ENCODE results near the gene UBR4.
"Not testable (repeated sequence)": the region's sequence is repeated elsewhere in the genome, so short reads cannot be mapped to it uniquely, and the experiment has no call there.

UBR4 gene

GRCh38 chr1:19209990-19210771, at the start of gene UBR4:
TSS of gene UBR4 (minus strand) at chr1:19210266. CDS start at chr1:19210248, 18 bp downstream.
- in situ Hi-C loops (cut with MboI; ENCODE audit: low sequenced_read_pairs): no loop called here

DNA sequence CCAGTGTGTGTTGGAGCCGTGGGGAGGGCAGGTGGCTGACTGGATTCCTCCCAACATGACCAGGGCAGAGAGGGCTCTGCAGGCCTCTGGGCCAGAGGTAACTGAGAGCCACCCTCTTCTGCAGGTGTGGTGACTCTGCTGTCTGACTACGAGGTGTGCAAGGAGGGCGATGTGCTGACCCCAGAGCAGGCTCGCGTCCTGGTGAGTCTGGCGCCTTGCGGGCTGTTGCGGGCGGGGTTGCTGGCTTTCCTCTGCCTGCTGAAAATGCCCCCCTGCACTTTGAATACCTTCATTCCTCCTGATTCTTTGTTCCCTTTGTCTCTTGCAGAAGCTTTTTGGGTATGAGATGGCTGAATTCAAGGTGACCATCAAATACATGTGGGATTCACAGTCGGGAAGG, 48.3 kb upstream of the UBR4 start:
- in situ Hi-C loops (cut with MboI; ENCODE audit: low sequenced_read_pairs): no loop called here

DNA sequence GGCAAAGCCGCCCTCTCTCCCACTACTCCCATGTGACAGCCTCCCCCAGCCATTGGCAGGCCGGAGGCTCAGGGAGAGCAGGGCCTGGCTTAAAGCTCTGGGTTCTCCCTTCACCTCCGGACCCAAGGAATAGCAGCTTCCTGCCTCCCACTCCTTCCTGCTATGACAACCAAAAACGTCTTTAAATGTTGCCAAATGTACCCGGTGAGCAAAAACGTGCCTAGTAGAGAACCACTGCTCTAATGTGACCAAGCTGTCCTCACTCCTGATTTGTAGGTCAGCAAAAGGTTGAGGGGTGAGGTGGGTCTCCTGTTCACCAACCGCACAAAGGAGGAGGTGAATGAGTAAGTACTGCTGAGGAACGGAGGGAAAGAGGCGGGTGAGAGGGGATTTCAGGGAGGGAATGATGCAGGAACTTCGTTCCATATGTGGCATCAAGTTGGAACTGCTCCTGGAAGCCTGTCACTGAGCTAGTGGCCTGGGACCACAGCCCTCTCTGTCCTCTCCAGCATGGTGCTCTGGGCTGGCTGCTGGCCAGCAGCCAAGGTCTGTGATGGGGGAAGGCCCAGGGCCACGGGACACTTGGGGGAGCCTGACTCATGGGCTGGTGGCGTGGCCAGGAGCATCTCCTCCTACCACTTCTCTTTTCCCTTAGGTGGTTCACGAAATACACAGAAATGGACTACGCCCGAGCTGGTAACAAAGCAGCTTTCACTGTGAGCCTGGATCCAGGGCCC, 47.3 kb upstream of the UBR4 start:
- in situ Hi-C loops (cut with MboI; ENCODE audit: low sequenced_read_pairs): no loop called here

DNA sequence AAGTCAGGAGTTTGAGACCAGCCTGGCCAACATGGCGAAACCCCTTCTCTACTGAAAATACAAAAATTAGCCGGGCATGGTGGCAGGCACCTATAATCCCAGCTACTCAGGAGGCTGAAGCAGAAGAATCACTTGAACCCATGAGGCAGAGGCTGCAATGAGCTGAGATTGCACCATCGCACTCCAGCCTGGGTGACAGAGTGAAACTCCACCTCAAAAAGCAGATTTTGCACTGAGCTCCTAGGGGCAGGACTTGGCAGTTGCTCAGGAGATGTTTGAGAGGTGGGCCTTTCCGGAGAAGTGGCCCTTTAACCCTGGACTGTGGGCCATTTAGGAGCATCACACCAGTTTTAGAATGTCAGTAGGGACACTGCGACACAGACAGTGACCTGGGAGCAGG, 46.2 kb upstream of the UBR4 start:
- in situ Hi-C loops (cut with MboI; ENCODE audit: low sequenced_read_pairs): not testable (repeated sequence)

DNA sequence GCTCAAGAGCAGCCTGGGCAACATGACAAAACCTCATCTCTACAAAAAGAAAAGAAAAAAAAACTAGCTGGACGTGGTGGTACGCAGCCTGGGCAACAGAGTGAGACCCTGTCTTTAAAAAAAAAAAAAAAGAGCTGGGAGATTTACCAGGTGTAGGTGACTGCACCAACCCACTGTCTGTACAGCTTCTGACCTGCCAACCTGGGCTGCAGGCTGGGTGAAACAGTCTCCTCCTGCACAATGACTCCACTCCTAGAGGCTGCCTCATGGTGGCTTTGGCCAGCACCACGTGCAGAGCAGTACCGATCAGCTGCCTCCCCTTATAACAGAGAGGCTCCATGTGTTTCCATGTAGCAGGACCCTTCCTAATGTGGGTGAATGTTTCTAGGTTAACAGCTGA, 45.2 kb upstream of the UBR4 start:
- in situ Hi-C loops (cut with MboI; ENCODE audit: low sequenced_read_pairs): no loop called here

- in situ Hi-C loops (cut with MboI; ENCODE audit: low sequenced_read_pairs): no loop called here
Measured at GRCh38 chr1:19254416-19254815, 44.4 kb upstream of the UBR4 start.

GRCh38 chr1:19251305-19252196, 41.5 kb upstream of the UBR4 start, which contains the start of the genes EMC1 and MRTO4:
TSS of gene EMC1 (minus strand) at chr1:19251524. CDS start at chr1:19251509, 15 bp downstream.
TSS of gene MRTO4 (plus strand) at chr1:19251805. CDS start at chr1:19251836, 31 bp downstream.
- in situ Hi-C loops (cut with MboI; ENCODE audit: low sequenced_read_pairs): no loop called here

- in situ Hi-C loops (cut with MboI; ENCODE audit: low sequenced_read_pairs): no loop called here
Measured at GRCh38 chr1:19250629-19251304, 40.7 kb upstream of the UBR4 start.

- in situ Hi-C loops (cut with MboI; ENCODE audit: low sequenced_read_pairs): no loop called here
Measured at GRCh38 chr1:19240673-19241538, 30.8 kb upstream of the UBR4 start.

DNA sequence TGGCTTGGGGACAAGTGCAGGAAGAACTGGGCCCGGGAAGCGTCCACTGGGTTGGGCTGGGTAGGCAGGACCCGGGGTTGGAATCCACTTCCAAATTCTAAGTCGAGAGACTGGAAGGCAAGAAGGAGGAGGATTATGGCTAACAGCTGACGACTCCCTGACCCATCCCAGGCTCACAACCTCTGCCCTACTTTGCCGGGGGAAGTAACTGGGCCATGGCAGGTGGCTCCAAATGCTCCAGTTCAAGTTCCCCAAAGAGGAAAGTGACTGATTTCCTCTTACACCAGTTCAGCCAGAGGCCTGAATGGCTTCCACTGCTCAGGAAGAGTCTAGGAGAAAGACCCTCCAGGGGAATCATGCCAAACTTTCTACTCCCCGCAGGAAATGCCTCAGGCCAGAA, 29.8 kb upstream of the UBR4 start:
- in situ Hi-C loops (cut with MboI; ENCODE audit: low sequenced_read_pairs): no loop called here

GRCh38 chr1:19234224-19234623, 24.2 kb upstream of the UBR4 start:
- in situ Hi-C loops (cut with MboI; ENCODE audit: low sequenced_read_pairs): no loop called here

- in situ Hi-C loops (cut with MboI; ENCODE audit: low sequenced_read_pairs): no loop called here
Measured at GRCh38 chr1:19232524-19232846, 22.4 kb upstream of the UBR4 start.

DNA sequence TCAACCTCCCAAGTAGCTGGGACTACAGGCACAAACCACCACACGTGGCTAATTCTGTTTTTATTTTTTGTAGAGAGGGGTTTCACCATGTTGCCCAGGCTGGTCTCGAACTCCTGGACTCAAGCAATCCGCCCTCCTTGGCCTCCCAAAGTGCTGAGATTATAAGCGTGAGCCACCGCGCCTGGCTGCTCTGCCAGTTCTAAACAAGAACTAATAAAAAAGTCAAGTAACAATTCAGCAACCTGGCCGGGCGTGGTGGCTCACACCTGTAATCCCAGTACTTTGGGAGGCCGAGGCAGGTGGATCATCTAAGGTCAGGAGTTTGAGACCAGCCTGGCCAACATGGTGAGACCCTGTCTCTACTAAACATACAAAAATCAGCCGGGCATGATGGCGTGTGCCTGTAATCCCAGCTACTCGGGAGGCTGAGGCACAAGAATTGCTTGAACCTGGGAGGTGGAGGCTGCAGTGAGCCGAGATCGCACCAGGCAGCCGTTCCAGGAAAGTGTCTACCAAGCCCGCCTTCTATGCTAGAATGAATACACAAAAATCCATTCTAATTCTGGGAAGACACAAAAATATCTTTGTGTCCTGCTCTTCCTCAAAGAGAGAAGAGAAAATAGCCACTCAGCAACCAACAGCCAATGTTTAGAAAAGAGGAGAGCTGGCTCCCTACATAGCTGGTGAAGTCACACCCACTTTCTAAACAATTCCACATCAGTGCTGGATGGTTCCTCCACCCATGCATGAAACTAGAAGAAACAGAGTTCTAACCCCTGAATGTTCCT, 21.9 kb upstream of the UBR4 start:
- in situ Hi-C loops (cut with MboI; ENCODE audit: low sequenced_read_pairs): not testable (repeated sequence)

DNA sequence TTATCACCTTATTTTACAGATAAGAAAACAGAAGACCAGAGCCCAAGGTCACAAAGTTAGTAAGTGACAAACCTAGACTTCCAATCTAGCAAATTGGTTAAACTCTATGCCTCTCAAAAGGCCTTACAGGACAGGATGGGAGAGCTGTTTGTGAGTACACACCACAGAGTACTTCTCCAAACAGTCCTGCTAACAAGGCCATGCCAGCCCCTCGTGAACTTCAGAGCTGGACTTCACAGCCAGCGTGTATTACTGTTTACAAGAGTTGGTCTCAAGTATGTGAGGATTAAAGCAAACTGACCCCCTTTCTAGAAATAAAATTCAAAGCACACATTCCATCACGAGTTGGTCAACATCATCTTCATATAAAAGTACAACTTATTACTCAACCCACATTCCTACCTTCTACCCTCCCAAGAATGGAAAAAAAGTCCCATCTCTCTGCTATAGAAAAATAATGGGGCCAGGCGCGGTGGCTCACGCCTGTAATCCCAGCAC, 19.8 kb upstream of the UBR4 start:
- in situ Hi-C loops (cut with MboI; ENCODE audit: low sequenced_read_pairs): no loop called here

- in situ Hi-C loops (cut with MboI; ENCODE audit: low sequenced_read_pairs): no loop called here
Measured at GRCh38 chr1:19229229-19229628, 19.2 kb upstream of the UBR4 start.

DNA sequence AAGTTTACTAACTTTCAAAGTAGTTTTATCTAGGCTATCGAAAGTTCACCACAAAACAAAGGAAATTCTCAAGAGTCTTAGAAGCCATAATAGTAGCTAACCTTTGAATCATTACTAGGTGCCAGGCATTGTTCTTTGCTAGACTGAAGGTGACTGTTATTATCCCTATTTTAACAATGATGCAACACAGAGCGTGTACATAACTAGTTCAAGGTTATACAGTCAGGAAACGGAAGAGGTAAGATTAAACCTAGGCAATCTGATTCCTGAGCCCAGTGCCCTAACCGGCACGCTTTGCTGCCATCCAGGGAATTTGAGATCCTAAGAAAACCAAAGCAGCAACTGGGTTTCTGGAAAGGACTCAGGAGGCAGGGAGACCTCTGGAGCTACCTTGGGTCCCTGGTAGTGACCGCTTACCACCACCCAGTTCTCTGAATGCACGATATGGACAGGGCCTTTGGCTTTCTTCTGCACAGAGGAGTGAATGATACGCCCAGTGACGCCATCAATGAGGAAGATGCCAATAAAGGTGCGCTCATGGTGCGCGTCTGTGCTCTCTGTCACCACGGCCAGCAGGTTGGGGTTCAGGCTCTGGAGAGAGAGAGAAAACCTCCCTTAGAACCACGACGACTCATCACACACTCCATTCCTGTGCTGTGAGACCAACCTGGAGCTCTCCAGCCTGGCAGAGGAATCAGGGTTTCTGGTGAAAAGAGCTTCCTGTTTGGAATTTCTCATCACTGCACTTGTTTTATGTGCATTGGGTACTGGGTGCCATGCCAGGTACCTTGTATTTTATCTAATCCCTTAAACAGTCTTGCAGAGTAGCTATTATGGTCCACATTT, 13.1 kb upstream of the UBR4 start:
- in situ Hi-C loops (cut with MboI; ENCODE audit: low sequenced_read_pairs): no loop called here

DNA sequence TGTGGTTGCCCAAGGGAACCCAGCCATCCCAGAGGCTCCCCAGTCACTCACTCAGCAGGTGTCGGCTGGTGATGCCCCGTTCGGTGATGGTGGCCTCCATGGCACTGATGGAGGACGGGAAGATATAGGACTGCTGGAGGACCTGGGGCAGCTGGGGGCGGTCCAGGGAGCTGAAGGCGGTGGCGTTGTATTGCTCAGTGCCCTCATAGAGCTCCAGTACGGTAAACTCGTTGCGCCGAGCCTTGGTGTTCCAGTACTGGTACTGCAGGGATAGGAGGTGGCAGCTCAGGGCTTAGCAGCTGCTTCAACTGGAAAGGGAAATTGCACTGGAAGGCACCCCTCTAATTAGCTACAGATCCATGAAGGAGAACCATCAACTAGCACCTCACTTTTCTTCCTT, 12.5 kb upstream of the UBR4 start:
- in situ Hi-C loops (cut with MboI; ENCODE audit: low sequenced_read_pairs): no loop called here

DNA sequence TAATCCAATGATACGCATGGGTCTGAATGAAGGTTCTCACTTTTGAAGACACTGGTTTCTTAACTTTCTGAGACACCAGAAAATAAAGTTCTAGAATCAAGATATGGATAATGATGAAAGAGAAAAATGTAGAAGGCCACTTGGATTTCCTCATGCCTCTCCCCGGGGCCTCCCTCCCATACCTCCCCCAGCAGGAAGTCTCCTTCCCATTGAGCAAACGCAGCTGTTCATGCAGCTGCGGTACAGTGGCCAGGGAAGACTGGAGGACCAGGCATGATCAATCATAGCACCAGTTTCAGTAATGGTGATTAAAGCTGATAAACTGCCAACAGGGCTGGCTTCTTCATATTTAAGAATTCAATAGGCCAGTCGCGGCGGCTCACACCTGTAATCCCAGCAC, 10.9 kb upstream of the UBR4 start:
- in situ Hi-C loops (cut with MboI; ENCODE audit: low sequenced_read_pairs): no loop called here
